ENCODE measurements around the gene SUN3. TPM values are rescaled to one million over a fixed set of nuclear protein-coding genes. Genes with fewer than 3 reads are reported as not detected.
"Not testable (repeated sequence)": the region's sequence is repeated elsewhere in the genome, so short reads cannot be mapped to it uniquely, and the experiment has no call there.

Gene SUN3
- total RNA-seq, 1 donor from 2014 or later: not detected

DNA sequence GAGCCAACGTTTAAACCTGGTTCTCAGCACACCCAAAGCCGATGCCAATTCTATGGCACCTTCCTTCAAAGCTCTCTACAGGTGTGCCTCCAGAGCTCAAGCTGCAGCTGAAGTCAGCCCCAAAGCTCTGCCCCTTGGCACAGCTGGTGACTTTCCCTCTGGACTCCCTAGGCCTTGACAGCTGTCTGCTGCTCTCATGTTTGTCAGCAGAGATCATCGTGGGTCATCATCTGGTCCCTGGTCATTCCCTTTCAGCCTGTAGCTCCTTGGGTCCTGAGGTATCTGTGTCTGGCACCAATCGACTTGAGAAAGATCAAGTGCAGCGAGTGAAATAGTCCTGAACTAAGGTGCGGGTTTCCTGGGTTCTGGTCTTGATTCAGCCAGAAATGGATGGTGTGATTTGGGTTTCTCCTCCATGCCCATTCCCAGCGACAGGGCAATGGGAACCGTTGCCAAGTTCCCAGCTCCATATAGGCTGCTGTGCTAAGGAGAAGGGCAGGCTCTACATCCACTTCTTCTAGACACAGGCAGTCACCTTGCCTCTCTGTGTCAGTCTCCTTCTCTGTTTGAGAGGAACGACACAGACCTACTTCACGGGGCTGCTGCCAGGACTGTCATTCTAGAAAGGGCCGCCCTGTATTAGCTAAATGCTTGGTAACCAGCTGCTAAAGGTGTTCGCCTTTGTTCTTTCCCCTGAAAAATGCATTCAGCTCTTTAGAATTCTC, 84.2 kb downstream of the SUN3 start:
- Histone ChIP-seq H3K27me3 (ENCODE audit: low read depth) (no peaks in the 10 kb centered on the region), H3K27ac (replicated peaks) (peak overlapping the region; percentile 93), H3K4me1 (peaks cover 86% of the 10 kb centered on the region), H3K9me3 (replicated peaks) (no peaks in the 10 kb centered on the region), H3K36me3 (no peaks in the 10 kb centered on the region), H3K4me3 (no peak overlapping the region)
- intact Hi-C loops (cut with micrococcal nuclease): no loop called here
- no peak for DNase-seq
- TF ChIP-seq, protein P1, sequence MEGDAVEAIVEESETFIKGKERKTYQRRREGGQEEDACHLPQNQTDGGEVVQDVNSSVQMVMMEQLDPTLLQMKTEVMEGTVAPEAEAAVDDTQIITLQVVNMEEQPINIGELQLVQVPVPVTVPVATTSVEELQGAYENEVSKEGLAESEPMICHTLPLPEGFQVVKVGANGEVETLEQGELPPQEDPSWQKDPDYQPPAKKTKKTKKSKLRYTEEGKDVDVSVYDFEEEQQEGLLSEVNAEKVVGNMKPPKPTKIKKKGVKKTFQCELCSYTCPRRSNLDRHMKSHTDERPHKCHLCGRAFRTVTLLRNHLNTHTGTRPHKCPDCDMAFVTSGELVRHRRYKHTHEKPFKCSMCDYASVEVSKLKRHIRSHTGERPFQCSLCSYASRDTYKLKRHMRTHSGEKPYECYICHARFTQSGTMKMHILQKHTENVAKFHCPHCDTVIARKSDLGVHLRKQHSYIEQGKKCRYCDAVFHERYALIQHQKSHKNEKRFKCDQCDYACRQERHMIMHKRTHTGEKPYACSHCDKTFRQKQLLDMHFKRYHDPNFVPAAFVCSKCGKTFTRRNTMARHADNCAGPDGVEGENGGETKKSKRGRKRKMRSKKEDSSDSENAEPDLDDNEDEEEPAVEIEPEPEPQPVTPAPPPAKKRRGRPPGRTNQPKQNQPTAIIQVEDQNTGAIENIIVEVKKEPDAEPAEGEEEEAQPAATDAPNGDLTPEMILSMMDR (IDR thresholded peaks at IDR 0.05; ENCODE audit: borderline replicate concordance): no peak

DNA sequence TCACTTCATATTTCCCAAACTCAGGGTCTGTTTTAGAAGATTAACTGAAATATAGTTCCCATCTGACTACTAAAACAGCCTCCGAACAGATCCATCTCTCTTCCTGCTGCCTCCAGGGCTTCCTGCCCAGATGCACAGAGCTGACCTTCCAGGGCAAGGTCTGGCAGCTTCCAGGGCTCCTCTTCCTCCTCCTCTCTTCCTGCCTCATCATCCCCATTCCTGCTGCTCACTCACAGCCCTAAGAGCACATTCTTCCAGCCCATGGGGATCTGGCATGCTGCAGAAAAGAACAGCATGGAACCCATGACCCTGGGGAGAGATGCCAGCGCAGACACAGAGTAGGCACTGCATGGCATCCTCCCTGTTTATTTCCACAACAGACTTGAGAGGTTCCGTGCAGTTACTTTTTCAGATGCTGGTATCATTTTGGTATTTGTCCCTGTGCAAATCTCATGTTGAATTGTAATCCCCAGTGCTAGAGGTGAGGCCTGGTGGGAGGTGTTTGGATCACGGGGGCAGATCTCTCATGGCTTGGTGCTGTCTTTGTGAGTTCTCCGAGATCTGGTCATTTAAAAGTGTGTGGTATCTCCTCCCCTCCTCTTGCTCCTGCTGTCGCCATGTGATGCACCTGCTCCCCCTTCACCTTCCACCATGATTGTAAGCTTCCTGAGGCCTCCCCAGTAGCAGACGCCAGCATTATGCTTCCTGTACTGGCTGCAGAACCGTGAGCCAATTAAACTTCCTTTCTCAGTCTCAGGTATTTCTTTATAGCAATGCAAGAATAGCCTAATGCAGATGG, 85.0 kb downstream of the SUN3 start:
- Histone ChIP-seq H3K4me3 (no peak overlapping the region), H3K27ac (replicated peaks) (peak overlapping the region; percentile 93), H3K4me1 (peaks cover 87% of the 10 kb centered on the region), H3K36me3 (no peaks in the 10 kb centered on the region), H3K9me3 (replicated peaks) (no peaks in the 10 kb centered on the region), H3K27me3 (ENCODE audit: low read depth) (no peaks in the 10 kb centered on the region)
- intact Hi-C loops (cut with micrococcal nuclease): no loop called here
- TF ChIP-seq, protein P1 (IDR thresholded peaks at IDR 0.05; ENCODE audit: borderline replicate concordance): no peak
- DNase-seq: no peak

DNA sequence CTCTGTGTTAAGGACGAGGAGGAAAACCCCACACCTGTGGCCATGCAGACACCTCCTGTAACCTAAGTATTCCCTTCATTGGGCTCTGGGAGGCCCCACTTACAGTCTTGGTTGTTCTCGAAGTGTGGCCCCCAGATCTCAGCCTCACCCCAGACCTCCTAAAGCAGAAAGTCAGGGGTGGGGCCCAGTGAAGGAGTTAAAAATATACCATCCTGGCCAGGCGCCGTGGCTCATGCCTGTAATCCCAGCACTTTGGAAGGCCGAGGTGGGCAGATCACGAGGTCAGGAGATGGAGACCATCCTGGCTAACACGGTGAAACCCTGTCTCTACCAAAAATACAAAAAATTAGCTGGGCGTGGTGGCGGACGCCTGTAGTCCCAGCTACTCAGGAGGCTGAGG, 86.3 kb downstream of the SUN3 start:
- intact Hi-C loops (cut with micrococcal nuclease); DNase-seq; H3K9me3 ChIP-seq (replicated peaks); H3K27me3 ChIP-seq (ENCODE audit: low read depth); H3K4me3 ChIP-seq; H3K36me3 ChIP-seq: not testable (repeated sequence)
- peaks cover 92% of the 10 kb centered on the region for H3K4me1 ChIP-seq
- H3K27ac ChIP-seq (replicated peaks): peak overlapping the region; percentile 93

DNA sequence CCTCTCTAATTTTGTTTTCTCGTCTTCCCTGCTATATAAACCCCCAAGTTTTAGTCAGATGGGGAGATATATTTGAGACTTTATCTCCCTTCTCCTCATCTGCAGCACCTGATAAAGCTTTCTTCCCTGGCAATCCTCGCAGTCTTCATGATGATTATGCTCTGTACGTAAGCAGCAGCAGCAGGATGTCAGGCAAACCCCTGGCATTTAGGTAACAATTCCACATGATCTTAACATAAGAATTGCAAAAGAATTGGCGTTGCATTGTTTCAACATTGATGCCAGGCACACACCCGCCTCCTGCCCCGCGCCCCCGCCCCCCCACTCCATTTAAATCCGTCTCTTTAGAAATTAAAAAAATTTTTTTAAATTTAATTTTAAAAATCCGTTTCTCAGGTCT, 86.8 kb downstream of the SUN3 start:
- H3K36me3 ChIP-seq: no peaks in the 10 kb centered on the region
- intact Hi-C loops (cut with micrococcal nuclease): no loop called here
- H3K27ac ChIP-seq (replicated peaks): peak overlapping the region; percentile 93
- H3K4me1 ChIP-seq: peaks cover 92% of the 10 kb centered on the region
- H3K9me3 ChIP-seq (replicated peaks): no peaks in the 10 kb centered on the region
- DNase-seq: no peak
- H3K4me3 ChIP-seq: peak overlapping the region; percentile 46
- TF ChIP-seq, protein P1 (IDR thresholded peaks at IDR 0.05; ENCODE audit: borderline replicate concordance): no peak
- H3K27me3 ChIP-seq (ENCODE audit: low read depth): no peaks in the 10 kb centered on the region

DNA sequence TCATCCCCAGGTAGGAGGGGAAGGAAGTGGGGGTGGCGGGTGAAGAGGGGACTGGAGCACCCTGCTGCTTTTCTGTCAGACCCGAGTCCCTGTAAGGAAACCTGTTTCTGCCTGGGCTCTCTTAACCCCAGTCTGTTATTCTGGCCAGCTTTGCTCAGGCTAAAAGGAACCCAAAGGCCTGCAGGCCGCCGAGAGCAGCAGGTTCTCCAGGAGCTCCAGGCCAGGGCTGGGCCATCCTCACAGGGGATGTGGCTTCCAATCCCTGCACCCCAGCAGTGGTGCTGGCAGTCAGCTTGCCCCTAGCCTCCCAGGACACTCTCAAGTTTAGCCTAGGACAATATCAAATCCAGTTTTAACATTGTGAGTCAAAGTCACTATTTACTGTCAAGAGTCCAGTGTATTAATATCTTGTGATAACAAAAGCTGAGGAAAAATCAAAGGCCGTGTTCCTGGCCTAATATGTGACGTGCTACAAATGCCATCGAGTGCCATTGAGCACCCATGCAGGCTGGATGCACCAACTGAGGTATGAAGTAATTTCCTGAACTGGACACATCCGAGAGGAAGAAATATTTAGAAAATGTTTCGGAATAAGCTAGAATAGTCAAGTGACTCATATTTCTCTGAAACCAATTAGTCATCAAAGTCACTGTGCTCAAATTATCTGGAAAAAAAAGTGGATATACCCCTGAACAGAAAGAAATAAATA, 87.6 kb downstream of the SUN3 start:
- Histone ChIP-seq H3K27ac (replicated peaks) (peak overlapping the region; percentile 93), H3K36me3 (no peaks in the 10 kb centered on the region), H3K4me1 (peaks cover 86% of the 10 kb centered on the region), H3K27me3 (ENCODE audit: low read depth) (no peaks in the 10 kb centered on the region), H3K9me3 (replicated peaks) (no peaks in the 10 kb centered on the region), H3K4me3 (peak overlapping the region; percentile 46)
- TF ChIP-seq, protein P1 (IDR thresholded peaks at IDR 0.05; ENCODE audit: borderline replicate concordance): no peak
- intact Hi-C loops (cut with micrococcal nuclease): no loop called here
- DNase-seq: no peak

All from left ventricle myocardium inferior (tissue), 1 donor.